IPS DF 19.7 (cell line): Measurements from ENCODE around the gene PRR29.
"Not testable (repeated sequence)": the region's sequence is repeated elsewhere in the genome, so short reads cannot be mapped to it uniquely, and the experiment has no call there.

ENCODE experiments used
- DNase-seq: peaks from one replicate; pipeline ENCODE4 v3.0.0-alpha.2; 2013; ENCODE audit warnings: low read depth, low spot score

Gene PRR29

GRCh38 chr17:63974594-63975192 lies 23.5 kb upstream of the PRR29 start:
- no peak for DNase-seq

- no peak for DNase-seq
These were observed 22.5 kb upstream of the PRR29 start for GRCh38 chr17:63975541-63976092.

- DNase-seq = no peak
These were observed 21.4 kb upstream of the PRR29 start for GRCh38 chr17:63976702-63977101.

- no peak for DNase-seq
These were observed 19.6 kb upstream of the PRR29 start for GRCh38 chr17:63978272-63979200.

- not testable (repeated sequence) for DNase-seq
These were observed 15.5 kb upstream of the PRR29 start for GRCh38 chr17:63982641-63983040.

- DNase-seq = no peak
These were observed 14.8 kb upstream of the PRR29 start for GRCh38 chr17:63983320-63983719.

GRCh38 chr17:63984236-63984635 lies 13.9 kb upstream of the PRR29 start:
- DNase-seq = no peak

GRCh38 chr17:63984651-63985386 lies 13.3 kb upstream of the PRR29 start:
- DNase-seq = no peak

GRCh38 chr17:63985387-63986140 lies 12.6 kb upstream of the PRR29 start:
- DNase-seq = no peak

GRCh38 chr17:63986821-63987220 lies 11.3 kb upstream of the PRR29 start:
- DNase-seq = no peak

- DNase-seq = no peak
These were observed 10.7 kb upstream of the PRR29 start for GRCh38 chr17:63987221-63988126.

GRCh38 chr17:63988127-63988478 lies 10.0 kb upstream of the PRR29 start:
- DNase-seq = no peak

GRCh38 chr17:63988741-63989621 lies 9.2 kb upstream of the PRR29 start:
- no peak for DNase-seq

GRCh38 chr17:63989622-63990345 lies 8.4 kb upstream of the PRR29 start:
- DNase-seq = no peak

GRCh38 chr17:63991611-63992010 lies 6.5 kb upstream of the PRR29 start:
- no peak for DNase-seq

GRCh38 chr17:63993368-63993985 lies 4.7 kb upstream of the PRR29 start:
- DNase-seq = no peak

- no peak for DNase-seq
These were observed 2.5 kb upstream of the PRR29 start for GRCh38 chr17:63995626-63996025.
